GM23338 (cell line): ENCODE measurements around the gene RELL1.

Source experiments
- CTCF ChIP-seq, 2 experiments: fragments of 200-600 bp in 1 of 2; sonication (generic) in 1 of 2; conservative IDR thresholded peaks; 2 replicates each; pipeline versions ENCODE4 v1.5.1 to v1.6.1; 2016 to 2017; ENCODE audit warnings: antibody characterized with exemption in 2 of 2, low read depth in 2 of 2, mild to moderate bottlenecking in 2 of 2, moderate library complexity in 1 of 2
- POLR2AphosphoS5 ChIP-seq: IDR thresholded peaks from 2 replicates; pipeline ENCODE4 v1.6.1; 2016; ENCODE audit warnings: antibody characterized with exemption, low read depth

- TF ChIP-seq CTCF (conservative IDR thresholded peaks at IDR 0.05; ENCODE audit: low read depth in 2 of 2) = no peak
- no peak for TF ChIP-seq POLR2AphosphoS5
These were observed 89.1 kb downstream of the RELL1 start for GRCh38 chr4:37597034-37597433.
